NK-92 (cell line): ENCODE results near the gene PPM1F.
"Not testable (repeated sequence)": the region's sequence is repeated elsewhere in the genome, so short reads cannot be mapped to it uniquely, and the experiment has no call there.

Experiments used
- DNase-seq: peaks from one replicate; lab custom pipeline; 2025; ENCODE audit not compliant: unreplicated experiment; lab: John Stamatoyannopoulos, UW

PPM1F gene

DNA sequence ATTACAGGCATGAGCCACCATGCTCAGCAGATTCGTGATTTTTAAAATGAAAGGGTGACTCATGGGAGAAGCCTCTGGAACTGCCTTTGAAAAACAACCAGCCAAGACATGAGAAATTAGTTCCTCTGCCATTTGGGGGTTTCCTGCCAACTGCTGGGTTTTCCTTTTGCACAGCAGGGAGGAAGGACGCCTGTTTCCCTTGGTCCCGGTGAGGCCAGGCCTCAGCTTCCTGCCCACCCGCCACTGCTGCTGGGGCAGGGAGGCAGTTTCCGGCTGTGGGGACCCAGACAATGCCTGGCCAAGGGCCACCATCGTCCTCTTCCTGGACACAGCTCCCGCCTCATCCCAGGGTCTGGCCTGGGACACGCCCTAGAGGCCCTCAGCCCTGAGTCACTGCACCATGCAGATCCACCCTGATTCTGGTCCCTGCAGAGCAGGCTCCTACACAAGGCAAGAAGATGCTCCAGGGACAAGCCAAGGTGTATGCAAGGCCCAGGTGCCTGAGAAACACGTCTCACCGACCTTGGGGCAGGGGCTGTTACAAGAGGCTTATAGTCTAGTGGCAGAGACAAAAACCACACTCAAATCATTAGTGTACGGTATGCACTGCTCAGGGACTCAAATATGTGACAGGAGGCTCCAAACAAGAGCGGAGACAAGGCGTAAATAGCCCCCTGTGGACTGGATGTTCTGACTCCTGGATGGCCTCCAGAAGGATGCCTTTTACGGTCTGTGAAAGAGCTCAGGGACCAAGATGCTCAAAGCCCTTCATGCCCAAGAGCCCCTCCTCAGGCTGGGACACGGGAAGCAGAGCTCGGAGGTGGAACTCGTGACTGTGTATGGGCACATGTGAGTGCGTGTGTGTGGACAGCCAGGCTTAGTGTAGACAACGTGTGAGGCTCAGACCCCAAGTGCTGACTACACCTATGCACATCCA, 10.0 kb downstream of the PPM1F start:
- DNase-seq = no peak

DNA sequence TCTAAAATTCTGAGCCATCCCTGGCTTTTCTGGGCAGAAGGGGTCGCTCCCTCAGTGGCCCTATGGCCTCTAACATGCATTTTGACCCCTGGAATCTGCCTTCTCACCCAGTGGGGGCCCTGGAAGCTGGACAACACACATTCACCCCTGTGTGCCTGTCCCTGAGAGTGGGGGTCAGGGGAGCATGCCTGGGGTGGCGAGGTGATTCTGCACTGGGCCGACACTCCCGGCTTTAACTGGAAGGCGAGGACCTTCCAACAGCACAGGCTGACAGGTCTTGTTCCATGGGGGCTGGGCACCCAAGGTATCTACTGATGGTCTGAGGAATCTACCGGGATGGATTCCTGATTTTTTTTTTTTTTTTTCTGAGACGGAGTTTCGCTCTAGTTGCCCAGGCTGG, 10.7 kb downstream of the PPM1F start:
- no peak for DNase-seq

DNA sequence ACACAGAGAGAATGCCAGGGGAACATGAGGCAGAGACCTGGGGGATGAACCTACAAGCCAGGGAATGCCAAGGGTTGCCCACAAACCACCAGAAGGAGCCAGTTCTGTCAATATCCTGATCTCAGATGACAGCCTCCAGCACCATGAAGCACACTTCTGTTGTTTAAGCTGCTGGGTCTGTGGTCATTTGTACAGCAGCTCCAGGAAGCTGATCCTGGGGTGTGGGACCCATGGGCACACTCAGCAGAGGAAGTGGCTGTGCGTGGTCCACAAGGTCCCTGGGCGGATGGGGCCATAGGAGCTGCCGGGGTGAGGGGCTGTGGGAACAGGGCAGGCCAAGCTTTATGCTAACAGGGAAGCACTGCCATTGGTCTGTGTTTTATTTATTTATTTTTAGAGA, 12.1 kb downstream of the PPM1F start:
- no peak for DNase-seq

DNA sequence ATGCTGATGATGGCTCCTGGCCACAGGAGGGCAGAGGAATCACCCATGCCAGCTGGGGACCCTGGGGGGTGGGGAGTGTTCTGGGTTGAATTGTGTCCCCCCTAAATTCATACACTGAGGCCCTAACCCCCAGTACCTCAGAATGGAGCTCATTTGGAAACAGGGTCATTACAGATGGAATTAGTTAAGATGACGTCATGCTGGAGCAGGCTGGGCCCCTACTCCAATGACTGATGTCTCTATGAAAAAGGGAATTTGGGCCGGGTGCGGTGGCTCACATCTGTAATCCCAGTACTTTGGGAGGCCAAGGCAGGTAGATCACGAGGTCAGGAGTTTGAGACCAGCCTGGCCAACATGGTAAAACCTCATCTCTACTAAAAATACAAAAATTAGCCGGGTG, 12.7 kb downstream of the PPM1F start:
- DNase-seq = not testable (repeated sequence)

DNA sequence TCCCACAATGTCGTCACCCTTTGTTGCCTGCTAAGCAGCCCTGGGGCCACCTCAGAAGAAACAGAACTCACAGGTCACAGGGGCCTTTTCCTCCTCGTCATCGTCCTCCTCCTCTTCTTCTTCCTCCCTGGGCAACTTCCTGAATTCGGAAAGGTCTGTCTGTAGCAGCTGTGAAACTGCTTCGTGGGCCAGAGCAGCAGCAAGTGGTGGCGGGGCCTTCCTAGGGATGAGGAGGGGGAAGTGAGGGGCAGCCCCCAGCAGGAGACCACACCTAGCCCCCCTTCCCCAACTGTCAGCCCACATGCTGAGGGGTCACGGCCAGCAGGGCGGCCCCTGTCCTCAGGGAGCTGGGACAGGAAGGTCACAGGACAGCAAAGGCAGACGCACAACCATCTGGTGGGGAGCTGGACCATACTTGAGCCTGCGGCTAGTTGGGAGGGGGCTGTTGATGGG, 13.2 kb downstream of the PPM1F start:
- DNase-seq = no peak

DNA sequence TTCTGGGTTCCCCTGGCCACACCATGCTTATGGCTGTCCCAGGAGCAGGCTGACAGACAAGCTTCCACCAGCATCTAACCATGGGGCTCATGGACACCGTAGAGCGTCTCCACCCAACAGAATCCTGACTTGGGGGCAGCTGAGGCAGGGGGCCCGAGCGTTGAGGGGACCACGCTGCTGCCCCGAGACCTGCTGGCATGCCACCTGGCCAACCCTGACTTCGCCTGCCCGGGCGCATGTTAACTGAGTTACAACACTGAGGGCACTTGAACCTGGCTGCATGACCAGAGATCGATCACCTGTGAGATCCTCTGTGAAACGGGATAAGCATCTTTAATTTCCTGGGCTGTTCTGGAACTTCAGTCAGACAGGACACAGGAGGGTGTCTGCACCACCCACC, 13.7 kb downstream of the PPM1F start:
- DNase-seq = no peak

DNA sequence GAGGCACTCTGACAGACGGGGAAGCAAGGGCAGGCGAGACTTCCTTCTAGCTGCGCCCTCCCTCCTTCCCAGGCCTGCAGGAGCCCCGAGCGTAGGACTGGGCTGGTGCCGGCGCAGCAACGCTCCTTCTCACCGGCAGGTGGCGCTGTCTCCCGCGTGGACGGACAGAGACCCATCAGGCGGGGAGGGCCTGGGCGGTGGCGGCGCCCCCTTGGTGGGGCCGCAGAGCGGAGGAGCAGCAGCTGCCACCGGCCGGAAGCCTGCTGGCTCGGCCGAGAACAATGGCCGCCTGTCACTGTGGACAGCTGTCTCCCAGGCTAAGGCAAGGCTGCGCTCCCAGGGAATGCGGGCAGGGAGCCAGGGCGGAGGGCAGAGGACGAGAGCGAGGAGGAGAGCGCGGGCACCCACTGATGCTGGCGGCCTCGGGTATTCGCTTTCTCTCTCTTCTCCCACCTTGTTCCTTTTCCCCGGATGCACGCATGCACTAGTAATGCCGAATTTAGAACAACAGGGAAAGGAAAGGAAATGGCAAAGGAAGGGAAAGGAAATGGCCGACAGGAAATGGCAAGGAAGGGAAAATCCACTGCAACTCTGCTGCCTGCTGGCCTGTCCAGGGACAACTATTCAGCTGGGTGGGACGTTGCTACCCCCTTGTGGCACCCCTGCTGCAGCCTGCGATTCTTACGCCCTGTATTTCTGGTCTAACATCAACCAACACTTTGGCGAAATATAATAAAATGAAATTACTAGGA, 14.4 kb downstream of the PPM1F start:
- peak; percentile 32 for DNase-seq

DNA sequence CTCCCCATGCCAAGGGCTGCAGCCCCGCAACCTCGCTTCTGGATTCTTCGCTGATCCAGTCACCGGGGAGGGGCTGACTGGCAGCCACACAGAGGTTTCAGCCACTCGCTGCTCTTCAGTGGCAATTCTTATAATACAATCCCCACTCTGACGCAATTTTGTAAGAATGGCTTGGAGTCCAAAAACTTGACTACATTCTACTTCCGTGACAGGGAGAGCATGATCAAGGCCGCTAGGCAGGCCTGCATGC, 14.9 kb downstream of the PPM1F start:
- DNase-seq = no peak

DNA sequence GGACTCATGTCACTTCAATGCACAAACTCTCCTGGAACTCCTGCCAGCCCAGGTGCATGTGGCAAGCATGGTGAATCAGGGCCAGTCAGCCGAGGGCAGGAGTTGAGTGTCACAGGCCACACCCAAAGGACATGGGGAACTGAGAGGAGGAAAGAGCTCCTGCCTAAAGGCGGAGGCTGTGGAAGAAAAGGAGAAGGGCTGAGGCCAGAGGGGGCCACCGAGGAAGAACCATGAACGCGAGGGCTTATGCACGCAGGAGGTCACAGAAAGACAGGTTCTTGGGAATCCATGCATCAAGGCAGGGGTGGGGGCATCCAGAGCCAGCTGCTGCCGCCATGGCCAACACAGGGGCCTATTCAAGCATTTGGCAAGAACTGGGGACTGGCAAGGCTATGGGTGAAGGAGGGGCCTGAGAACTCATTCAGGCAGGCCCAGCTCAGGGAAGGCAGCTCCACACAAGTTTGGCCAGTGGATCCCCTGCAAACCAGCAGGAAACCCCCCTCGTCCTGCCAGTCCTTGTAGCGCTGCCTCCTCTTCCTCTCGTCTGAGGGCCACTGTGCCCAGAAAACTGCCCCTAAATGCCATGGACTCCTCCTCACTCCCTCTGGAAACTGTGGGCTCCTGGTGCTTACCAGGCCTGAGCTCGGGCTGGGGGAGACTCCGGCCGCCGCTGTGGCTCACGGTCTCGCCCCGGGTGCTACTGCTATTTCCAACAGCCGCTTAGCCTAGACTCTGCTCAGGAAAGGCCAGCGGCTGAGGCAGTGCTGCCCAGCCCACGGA, 15.4 kb downstream of the PPM1F start:
- no peak for DNase-seq

DNA sequence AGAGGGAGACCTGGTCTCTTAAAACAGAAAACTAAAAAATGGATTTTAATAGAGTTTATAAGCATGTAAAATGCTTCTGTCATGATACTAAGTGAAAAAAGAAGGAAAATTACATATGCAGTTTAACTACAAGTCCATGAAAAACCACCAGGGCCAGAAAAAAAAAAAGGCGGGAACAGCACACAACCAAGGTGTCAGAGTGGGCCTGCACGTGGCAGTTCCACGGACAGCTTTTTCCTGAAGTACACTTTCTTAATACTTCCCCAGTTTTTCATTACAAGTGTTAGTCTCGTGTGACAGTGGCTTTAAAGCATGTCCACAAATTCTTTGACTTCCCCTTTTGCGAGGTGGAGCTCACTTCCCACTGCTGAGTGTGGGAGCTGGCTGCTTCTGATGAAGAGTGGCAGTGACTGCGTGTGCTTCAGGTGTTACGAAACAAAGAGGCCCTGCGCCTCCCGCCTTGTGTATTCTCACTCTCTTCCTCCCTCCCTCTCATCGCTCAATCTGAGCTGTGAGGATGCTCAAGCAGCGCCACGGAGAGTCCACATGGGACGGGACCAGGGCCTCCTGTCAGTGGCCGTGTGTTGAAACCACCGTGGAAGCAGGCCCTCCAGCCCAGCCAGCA, 16.4 kb downstream of the PPM1F start:
- no peak for DNase-seq

DNA sequence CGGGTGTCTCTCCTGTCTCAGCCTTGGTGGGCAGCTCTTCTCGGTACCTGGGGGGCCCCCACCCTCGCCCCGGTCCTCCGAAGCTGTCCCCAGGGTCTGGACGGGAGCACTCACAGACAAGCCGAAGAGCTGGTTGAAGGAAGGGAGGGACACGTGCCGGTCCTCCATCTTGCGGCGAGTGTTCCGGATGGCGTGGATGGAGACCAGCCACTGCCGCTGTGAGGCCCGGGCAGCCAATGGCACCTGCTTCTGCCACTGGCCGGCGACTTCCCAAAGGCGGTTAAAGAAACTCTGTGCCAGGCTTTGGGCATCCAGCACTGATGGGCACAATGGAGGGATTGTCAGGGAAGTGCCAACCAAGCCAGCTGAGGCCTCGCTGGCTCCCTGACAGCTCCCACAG, 18.7 kb downstream of the PPM1F start:
- no peak for DNase-seq

DNA sequence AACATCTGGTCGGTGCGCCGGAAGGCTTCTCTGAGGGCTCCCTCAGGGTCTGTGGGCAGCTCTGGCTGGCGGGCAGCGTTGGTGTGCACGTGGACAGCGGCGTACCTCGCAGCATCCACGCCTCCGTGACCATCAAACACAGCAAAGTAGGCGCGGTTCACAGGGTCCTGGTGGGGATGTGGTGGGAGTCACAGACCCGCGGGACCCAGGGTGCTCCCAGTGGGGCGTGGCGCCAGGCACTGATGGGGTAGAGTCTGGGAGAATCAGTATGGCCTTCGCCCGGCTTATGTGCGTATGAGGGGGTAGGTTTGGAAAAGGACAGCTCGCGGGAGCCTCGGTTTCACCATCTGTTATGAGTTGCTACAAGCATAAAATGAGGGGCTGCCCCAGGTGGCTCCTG, 19.2 kb downstream of the PPM1F start:
- no peak for DNase-seq

DNA sequence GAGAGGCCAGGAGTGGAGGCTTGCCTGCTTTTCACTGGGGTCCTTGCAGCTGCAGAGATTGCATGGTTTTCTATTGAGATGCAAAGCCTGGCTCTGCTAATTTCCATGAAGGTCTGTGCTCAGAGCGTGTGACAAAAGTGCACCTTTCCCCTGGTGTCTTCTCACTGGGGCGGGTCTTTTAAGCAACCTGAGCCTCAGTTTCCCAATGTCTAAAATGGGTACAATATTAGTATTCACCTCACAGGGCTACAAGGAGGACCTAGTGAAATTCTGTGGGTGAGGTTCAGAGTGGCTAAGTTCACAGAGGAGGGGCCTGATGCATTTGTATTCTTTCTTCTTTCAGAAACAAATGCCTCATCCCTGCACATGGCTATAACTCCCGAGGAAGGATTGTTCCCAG, 20.3 kb downstream of the PPM1F start:
- no peak for DNase-seq

DNA sequence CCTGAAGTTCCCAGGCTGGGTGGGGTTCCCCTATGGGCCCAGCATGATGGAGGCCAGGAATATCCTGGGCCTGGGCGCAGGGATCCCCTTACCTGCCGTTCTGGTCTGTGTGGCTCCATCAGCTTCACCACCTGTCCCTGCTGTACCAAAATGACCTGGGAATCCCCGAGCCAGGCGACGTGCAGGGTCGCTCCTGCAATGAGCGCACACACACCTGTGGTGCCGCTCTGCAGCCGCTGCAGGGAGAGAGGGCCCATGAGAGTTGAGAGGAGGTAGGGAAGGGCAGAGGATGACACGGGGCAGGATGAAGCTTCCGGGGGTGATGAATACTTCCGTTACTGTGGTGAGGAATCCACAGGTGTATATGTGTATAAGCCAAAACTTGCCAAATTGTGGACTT, 21.6 kb downstream of the PPM1F start:
- DNase-seq = no peak

DNA sequence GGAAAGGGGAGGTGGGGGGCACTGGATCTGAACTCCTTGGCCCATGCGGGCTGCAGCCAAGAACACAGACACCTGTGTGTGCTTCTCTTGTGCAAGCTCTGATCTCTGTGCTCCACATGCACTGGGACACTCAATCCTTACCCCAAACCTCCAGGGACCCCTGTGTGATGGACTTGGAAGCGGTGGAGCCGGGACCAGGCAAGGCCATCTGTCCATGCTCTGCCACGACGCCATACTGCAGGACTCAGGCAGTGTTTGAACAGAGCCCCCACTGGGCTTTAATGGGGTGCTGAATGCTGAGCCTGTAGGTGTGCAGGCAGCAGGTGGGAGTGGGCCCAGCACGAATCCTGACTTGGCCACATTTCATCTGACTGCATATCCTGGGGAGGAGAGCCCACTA, 23.4 kb downstream of the PPM1F start:
- no peak for DNase-seq

DNA sequence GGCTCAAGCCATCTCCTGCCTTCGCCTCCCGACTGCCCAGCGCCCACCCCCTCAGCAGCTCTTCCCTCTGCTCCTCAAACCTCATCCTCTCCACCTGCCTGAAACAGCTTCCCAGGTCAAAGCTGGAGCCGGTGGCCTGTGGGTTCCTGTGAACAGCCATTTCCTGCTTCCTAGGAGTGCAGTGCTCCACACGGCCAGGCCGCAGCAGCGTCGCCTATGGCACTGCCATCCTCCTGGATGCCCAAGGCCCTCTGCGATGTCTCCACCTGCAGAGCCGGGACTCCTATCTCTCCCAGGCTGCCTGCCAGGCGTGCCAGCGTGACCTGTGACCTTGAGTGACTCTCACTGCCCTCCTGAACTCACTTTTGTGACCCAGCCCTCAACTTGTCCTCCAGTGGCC, 24.6 kb downstream of the PPM1F start:
- no peak for DNase-seq

DNA sequence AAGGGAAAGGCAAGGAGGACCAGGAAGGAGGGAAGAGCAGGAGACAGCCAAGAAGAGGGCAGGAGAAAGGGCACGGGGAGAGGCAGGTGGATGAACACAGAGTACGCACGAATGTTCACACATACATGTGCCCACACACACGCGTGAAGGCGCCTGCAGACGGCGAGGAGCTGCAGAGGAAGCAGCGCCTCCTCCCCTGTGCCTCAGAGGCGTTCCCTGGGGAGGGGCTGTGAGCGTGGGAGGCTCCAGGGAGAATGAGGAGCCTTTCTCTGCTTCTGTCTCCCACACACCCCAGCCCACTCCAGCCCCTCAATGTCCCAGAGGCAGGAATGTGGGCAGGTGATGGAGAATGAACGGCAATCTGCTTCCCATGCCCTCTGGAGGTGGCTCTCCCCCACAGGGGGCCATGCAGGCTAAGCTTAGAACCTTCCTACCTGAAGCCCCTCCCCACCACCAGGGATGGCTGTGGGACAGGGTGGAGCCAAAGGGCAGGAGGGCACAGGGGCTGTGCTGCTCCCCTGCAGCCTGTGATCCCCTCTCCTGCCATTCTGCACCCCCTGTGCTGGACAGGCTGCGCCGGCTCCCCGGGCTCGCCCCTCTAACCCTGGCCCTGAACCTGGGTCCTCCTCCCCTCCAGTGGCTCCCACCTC, 25.3 kb downstream of the PPM1F start:
- DNase-seq = no peak

DNA sequence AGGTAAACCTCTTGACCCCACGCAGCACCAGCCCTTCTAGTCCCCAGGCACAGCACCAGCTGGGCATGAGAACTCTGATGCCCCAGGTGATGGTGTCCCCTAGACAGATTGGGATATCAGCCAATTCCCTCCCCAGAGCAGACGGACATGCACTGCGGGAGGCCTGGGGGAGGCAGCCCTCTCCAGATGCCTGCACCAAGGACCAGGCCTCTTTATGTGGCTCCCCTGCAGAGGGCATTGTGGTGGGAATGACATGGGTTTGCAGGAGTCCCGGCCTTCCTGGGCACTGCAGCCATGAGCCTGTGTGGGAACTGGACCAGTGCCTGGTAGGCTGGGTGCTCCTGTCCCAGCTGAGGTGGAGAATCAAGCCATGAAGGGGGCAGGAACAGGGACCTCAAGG, 25.9 kb downstream of the PPM1F start:
- no peak for DNase-seq

DNA sequence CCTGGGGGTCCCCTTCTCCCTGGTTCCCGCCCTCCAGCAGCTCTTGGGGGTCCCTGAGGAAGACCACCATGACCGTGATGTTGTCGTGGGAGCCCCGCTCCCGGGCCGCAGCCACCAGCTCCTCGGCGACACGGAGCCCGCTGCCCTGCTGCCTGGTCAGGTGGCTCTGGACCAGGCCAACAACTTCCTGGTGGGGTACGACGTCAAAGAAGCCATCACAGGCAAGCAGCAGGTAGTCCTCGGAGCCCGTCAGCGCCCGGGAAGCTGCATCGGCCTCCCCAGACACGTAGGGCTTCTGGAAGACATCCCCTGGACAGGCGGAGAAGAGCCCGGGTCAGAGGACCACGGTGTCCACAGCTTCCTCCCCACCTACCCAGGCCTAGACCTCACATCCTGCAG, 29.5 kb downstream of the PPM1F start:
- DNase-seq = no peak

DNA sequence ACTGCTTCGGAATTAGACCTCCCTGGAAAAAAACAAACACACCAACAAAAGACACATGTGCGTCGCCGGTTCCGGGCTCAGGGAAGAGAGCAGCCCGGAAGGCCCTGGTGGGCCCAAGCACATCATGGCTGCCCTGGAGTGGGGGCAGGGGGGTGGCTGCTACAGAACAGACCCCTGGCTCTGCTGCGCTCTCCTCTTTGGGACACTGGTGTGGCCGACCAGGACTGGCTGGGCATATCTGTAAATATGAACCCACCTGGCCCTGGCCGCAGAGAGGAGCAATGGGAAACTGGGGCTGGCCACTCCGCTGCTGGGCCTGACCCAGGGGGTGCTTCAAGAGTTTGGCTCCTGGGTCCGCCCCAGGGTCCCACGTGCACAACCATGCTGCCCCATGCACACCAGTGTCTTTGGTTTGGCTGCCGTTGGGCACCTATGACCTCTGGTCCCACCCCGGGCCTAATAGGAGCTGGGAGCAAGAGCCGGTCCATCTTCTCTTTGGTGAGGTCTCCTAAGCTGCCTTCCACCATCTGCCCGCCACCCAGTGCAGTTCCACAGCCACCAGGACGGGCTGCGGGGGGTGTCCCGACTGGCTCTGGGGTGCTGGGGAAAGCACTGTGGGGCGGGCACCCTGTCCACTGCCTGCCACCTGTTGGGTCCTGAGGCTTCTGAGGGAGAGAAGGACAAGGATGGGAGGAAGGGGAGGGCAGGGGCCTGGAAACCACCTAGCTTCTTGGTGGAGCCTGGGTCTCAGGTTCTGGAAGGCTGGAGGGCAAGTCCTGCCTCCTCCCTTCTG, 30.1 kb downstream of the PPM1F start:
- no peak for DNase-seq
